Astrocyte (in vitro differentiated cells and primary cell): ENCODE measurements around the gene DEFB115.

ENCODE experiments used
- EZH2 ChIP-seq: IDR thresholded peaks from 2 replicates; pipeline ENCODE4 v1.6.1; 2012; ENCODE audit warnings: mild to moderate bottlenecking, low read length, inconsistent platforms; ENCODE audit not compliant: insufficient read depth
- TF ChIP-seq, protein P1 (sequence below): IDR thresholded peaks from 2 replicates; pipeline ENCODE4 v1.5.1; 2011; ENCODE audit warnings: low read depth, mild to moderate bottlenecking, inconsistent platforms, low read length, moderate library complexity; ENCODE audit not compliant: insufficient read depth

DNA sequence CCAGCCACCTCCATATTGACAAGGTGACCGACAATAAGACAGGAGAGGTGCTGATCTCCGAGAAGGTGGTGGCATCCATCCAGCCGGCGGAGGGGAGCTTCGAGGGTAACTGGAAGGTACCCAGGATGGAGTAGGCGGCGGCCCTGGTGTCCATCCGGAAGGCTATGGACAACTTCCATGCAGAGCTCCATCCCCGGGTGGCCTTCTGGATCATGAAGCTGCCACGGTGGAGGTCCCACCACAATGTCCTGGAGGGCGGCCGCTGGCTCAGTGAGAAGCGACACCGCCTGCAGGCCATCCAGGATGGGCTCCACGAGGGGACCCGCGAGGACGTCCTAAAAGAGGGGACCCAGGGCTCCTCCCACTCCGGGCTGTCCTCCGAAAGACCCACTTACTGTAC, 17.0 kb downstream of the DEFB115 start:
- TF ChIP-seq, protein P1, sequence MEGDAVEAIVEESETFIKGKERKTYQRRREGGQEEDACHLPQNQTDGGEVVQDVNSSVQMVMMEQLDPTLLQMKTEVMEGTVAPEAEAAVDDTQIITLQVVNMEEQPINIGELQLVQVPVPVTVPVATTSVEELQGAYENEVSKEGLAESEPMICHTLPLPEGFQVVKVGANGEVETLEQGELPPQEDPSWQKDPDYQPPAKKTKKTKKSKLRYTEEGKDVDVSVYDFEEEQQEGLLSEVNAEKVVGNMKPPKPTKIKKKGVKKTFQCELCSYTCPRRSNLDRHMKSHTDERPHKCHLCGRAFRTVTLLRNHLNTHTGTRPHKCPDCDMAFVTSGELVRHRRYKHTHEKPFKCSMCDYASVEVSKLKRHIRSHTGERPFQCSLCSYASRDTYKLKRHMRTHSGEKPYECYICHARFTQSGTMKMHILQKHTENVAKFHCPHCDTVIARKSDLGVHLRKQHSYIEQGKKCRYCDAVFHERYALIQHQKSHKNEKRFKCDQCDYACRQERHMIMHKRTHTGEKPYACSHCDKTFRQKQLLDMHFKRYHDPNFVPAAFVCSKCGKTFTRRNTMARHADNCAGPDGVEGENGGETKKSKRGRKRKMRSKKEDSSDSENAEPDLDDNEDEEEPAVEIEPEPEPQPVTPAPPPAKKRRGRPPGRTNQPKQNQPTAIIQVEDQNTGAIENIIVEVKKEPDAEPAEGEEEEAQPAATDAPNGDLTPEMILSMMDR, result no peak
- TF ChIP-seq EZH2, result no peak
